Esophagus squamous epithelium (tissue), 5 donors: ENCODE data around the gene GPC6. TPM values are rescaled to one million over a fixed set of nuclear protein-coding genes. Genes with fewer than 3 reads are reported as not detected.

Source experiments
- DNase-seq: peaks from one replicate; lab custom pipeline; 2025; lab: John Stamatoyannopoulos, UW
- H3K27ac ChIP-seq, 4 donors: fragments of 200-600 bp; sonication (generic); one replicate each; pipeline ENCODE4 v1.5.1; 2016 to 2019; ENCODE audit warnings: mild to moderate bottlenecking in 1 of 4
- H3K27me3 ChIP-seq, 4 donors: fragments of 200-600 bp; sonication (generic); 1 replicate in 3 of 4; 2 replicates in 1 of 4; pipeline versions ENCODE4 v1.5.1 to v1.6.0; 2017 to 2021; ENCODE audit warnings: antibody characterized with exemption in 1 of 4
- H3K36me3 ChIP-seq, 3 donors: fragments of 200-600 bp; sonication (generic); one replicate each; pipeline ENCODE4 v1.5.1; 2016 to 2019
- H3K4me1 ChIP-seq, 3 donors: fragments of 200-600 bp; sonication (generic); one replicate each; pipeline ENCODE4 v1.5.1; 2017 to 2019
- H3K4me3 ChIP-seq, 4 donors: fragments of 200-600 bp; sonication (generic); 1 replicate in 3 of 4; 2 replicates in 1 of 4; pipeline ENCODE4 v1.5.1; 2016 to 2019; ENCODE audit warnings: mild to moderate bottlenecking in 2 of 4, moderate library complexity in 1 of 4
- H3K9me3 ChIP-seq, 3 donors: fragments of 200-600 bp; sonication (generic); one replicate each; pipeline ENCODE4 v1.5.1; 2016 to 2019
- POLR2A ChIP-seq, 4 donors: fragments of 450-650 bp; IDR thresholded peaks; one replicate each; pipeline ENCODE4 v1.6.1; 2017; ENCODE audit warnings: antibody characterized with exemption in 4 of 4, mild to moderate bottlenecking in 4 of 4, moderate library complexity in 3 of 4
- WGBS, 2 donors: methylation state at CpG; one replicate each; pipeline ENCODE4 v1.1.5; 2018; 5-methylcytosine and 5-hydroxymethylcytosine counted together
- intact Hi-C: fragments of 100-400 bp; cut with DNase I; formaldehyde crosslinking; loops from one replicate; pipeline ENCODE4 v1.15.0; 2022
- total RNA-seq, 4 donors: library from RNA; depleted of rRNA; stranded (reverse); fragments of >200 nt; gene quantifications; one replicate each; pipeline ENCODE4 v1.1.0, GENCODE V29; 2016
- TF ChIP-seq, protein P1 (sequence below), 6 experiments: fragments of 450-650 bp in 4 of 6; fragments of 200-600 bp in 2 of 6; sonication (generic) in 2 of 6; IDR thresholded peaks; one replicate each; pipeline ENCODE4 v1.5.1; 2016 to 2019; ENCODE audit warnings: antibody characterized with exemption in 6 of 6, mild to moderate bottlenecking in 4 of 6, moderate library complexity in 4 of 6
- donor health status: DM: yes; HTN: yes; CAD: no.

Gene GPC6
- total RNA-seq, 4 donors from 2014 or later, result 0.57 to 8.6 (median 2.6) TPM

DNA sequence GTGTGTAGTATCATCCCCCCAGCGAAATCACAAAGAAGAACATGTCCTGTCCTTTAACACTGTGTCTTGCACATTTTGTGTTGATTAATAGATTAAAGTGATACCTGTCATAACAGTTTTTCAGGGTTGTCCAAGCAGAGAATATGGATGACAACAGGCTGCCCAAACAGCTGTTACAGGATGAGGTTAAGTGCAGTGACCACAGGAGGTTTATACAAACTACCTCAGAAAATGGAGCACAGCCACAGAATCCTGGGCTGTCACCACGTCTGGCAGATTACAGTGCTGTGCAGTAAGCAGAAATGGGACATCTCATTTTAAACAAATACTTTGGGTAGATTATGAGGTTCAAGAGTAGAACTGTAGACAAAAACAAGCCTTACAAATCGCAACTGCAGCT is 677.3 kb downstream of the GPC6 start:
- Histone ChIP-seq H3K27me3 (no peaks in the 10 kb centered on the region), H3K36me3 (no peaks in the 10 kb centered on the region), H3K27ac (no peak overlapping the region), H3K9me3 (no peaks in the 10 kb centered on the region), H3K4me1 (no peaks in the 10 kb centered on the region), H3K4me3 (no peak overlapping the region)
- TF ChIP-seq, protein P1, sequence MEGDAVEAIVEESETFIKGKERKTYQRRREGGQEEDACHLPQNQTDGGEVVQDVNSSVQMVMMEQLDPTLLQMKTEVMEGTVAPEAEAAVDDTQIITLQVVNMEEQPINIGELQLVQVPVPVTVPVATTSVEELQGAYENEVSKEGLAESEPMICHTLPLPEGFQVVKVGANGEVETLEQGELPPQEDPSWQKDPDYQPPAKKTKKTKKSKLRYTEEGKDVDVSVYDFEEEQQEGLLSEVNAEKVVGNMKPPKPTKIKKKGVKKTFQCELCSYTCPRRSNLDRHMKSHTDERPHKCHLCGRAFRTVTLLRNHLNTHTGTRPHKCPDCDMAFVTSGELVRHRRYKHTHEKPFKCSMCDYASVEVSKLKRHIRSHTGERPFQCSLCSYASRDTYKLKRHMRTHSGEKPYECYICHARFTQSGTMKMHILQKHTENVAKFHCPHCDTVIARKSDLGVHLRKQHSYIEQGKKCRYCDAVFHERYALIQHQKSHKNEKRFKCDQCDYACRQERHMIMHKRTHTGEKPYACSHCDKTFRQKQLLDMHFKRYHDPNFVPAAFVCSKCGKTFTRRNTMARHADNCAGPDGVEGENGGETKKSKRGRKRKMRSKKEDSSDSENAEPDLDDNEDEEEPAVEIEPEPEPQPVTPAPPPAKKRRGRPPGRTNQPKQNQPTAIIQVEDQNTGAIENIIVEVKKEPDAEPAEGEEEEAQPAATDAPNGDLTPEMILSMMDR (IDR thresholded peaks at IDR 0.05), result no peak
- TF ChIP-seq POLR2A (IDR thresholded peaks at IDR 0.05), result no peak
- DNase-seq, result no peak
- intact Hi-C loops, result no loop called here
- 44 to 50% methylated on average over 3 of the region's 3 CpGs for WGBS, 2 donors

DNA sequence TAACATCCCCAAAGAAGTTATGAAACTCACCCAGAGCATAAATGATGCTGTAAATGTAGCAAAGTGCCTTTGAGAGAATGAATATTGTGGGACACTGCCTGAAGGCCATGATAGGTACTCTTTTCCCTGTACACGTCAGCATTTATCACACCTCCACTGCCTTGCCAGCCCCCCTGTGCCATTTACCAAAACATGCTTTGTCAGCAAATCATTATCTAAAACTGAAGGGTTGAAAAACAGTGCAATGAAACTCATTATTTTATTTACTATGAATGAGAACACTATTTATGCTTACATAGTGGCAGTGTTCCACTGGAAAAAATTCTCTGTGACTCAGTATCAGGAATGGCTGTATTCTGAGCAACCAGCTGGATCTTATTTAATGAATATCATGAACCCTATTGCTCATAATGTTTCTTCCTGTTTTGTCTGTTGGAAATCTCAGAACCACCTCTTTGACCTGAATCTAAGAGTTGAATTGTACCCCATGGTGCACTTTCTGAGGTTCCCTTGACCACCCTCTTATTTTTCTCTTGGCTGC is 688.7 kb downstream of the GPC6 start:
- intact Hi-C loops, result no loop called here
- TF ChIP-seq POLR2A (IDR thresholded peaks at IDR 0.05), result no peak
- DNase-seq, result no peak
- Histone ChIP-seq H3K4me3 (no peak overlapping the region), H3K9me3 (no peaks in the 10 kb centered on the region), H3K36me3 (no peaks in the 10 kb centered on the region), H3K27ac (peak overlapping the region in 1 of 4 donors; percentile 34), H3K27me3 (no peaks in the 10 kb centered on the region), H3K4me1 (no peaks in the 10 kb centered on the region)
- 65 to 76% methylated on average over 1 of the region's 1 CpG for WGBS, 2 donors

DNA sequence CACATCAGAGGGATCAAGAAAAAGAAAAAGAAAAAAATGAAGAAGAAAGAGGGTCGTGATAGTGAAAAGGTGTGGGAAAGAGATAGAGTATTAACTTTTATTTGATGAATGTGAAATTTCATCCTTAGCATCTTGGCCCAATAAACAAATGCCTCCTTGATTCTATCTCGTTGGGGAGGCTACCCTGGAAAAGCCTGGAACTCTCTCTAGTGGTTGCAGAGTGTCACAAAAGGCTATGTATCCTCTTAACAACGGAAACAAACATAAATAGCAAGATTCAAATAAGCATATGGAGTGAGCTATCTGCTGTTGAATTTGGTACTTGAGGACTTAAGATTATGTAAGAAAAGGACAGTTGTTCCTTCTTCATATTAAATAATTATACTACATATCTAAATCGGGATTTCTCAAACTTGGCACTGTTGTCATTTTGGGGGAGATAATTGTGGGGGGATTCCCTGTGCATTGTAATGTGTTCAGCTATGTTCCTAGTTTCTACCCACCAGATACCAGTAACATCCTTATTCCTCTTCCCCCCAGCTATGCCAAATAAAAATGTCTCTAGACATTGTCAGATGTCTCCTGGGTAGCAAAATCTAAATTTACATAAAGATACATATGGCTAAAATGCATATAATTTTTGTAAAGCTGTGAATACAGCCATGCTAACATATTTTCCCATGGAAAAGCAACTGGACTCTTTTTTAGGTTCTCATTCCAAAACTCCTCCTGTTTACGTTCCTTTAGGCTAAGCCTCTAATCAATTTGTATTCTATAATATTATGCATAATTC is 695.7 kb downstream of the GPC6 start:
- 58 to 71% methylated on average over 5 of the region's 5 CpGs for WGBS, 2 donors
- no peak for DNase-seq
- H3K27me3 ChIP-seq, result no peaks in the 10 kb centered on the region
- no peaks in the 10 kb centered on the region for H3K36me3 ChIP-seq
- TF ChIP-seq, protein P1 (IDR thresholded peaks at IDR 0.05), result no peak
- TF ChIP-seq POLR2A (IDR thresholded peaks at IDR 0.05), result no peak
- H3K4me3 ChIP-seq, result no peak overlapping the region
- H3K4me1 ChIP-seq, result no peaks in the 10 kb centered on the region
- intact Hi-C loops, result no loop called here
- no peaks in the 10 kb centered on the region for H3K9me3 ChIP-seq
- no peak overlapping the region for H3K27ac ChIP-seq

DNA sequence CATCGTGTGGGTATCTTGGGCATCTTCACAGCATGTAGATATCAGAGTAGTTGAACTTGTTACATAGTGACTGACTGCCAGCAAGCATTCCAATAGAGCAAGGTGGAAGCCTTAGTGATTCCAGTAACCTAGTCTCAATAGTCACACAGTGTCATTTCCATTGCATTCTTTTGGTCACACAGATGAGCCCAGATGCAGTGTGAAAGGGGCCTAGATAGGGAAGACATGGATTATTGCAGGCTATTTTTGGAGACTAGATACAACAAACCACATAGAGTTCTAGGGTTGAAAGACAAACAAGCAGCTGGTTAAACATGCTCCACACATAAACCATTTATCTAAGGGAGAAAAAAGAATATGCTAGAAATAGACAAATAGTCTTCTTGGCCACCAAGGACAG is 699.4 kb downstream of the GPC6 start:
- 71 to 78% methylated on average over 1 of the region's 1 CpG for WGBS, 2 donors
- Histone ChIP-seq H3K9me3 (no peaks in the 10 kb centered on the region), H3K4me1 (no peaks in the 10 kb centered on the region), H3K27me3 (no peaks in the 10 kb centered on the region), H3K27ac (no peak overlapping the region), H3K36me3 (no peaks in the 10 kb centered on the region), H3K4me3 (no peak overlapping the region)
- no peak for TF ChIP-seq POLR2A (IDR thresholded peaks at IDR 0.05)
- TF ChIP-seq, protein P1 (IDR thresholded peaks at IDR 0.05), result no peak
- intact Hi-C loops, result no loop called here
- DNase-seq, result no peak

DNA sequence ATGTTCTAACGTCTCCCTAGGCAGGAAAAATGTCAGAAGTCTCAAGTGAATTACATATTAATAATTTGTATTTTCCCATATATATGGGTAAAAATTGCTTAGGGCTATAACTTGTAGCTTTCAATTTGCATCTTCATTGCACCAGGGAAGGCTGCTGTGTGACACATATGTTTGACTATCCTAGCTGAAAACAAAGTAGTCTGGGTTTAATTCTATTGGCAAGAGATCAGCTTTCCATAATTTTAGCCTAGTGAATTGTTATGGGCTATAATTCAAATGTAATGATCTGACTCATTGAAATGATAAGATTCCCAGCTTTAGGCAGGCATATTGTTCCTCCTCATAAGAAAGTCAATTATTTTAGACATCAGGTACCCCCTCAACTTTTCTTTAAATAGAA is 699.8 kb downstream of the GPC6 start:
- intact Hi-C loops, result no loop called here
- 45 to 52% methylated on average over 1 of the region's 1 CpG for WGBS, 2 donors
- no peak for TF ChIP-seq POLR2A (IDR thresholded peaks at IDR 0.05)
- TF ChIP-seq, protein P1 (IDR thresholded peaks at IDR 0.05), result no peak
- Histone ChIP-seq H3K4me3 (no peak overlapping the region), H3K36me3 (no peaks in the 10 kb centered on the region), H3K4me1 (no peaks in the 10 kb centered on the region), H3K27ac (no peak overlapping the region), H3K9me3 (no peaks in the 10 kb centered on the region), H3K27me3 (no peaks in the 10 kb centered on the region)
- no peak for DNase-seq
